AG08395 (cell line): ENCODE measurements around the gene EIF2A.
"Not testable (repeated sequence)": the region's sequence is repeated elsewhere in the genome, so short reads cannot be mapped to it uniquely, and the experiment has no call there.

Source experiments
- DNase-seq: peaks from one replicate; pipeline ENCODE4 v3.0.0; 2012; ENCODE audit warnings: mixed read lengths, low spot score

Gene EIF2A

GRCh38 chr3:150543531-150543930 lies 3.1 kb upstream of the EIF2A start:
- DNase-seq, result no peak

GRCh38 chr3:150544041-150544440 lies 2.5 kb upstream of the EIF2A start:
- peak; percentile 38 for DNase-seq

- DNase-seq, result no peak
Observed at GRCh38 chr3:150544726-150545125, 1.9 kb upstream of the EIF2A start.

- DNase-seq, result no peak
Observed at GRCh38 chr3:150545419-150546225, 965 bp upstream of the EIF2A start.

GRCh38 chr3:150547045-150547741 lies 606 bp downstream of the EIF2A start:
- no peak for DNase-seq

GRCh38 chr3:150555859-150556436 lies 9.4 kb downstream of the EIF2A start:
- DNase-seq, result no peak

GRCh38 chr3:150556792-150557191 lies 10.2 kb downstream of the EIF2A start:
- DNase-seq, result no peak

- DNase-seq, result no peak
Observed at GRCh38 chr3:150557725-150558124, 11.1 kb downstream of the EIF2A start.

GRCh38 chr3:150564243-150564642 lies 17.7 kb downstream of the EIF2A start:
- no peak for DNase-seq

GRCh38 chr3:150567328-150567727 lies 20.7 kb downstream of the EIF2A start:
- no peak for DNase-seq

- no peak for DNase-seq
Observed at GRCh38 chr3:150577855-150578254, 31.3 kb downstream of the EIF2A start.

- DNase-seq, result no peak
Observed at GRCh38 chr3:150581174-150581573, 34.6 kb downstream of the EIF2A start.

- no peak for DNase-seq
Observed at GRCh38 chr3:150582620-150583019, 36.0 kb downstream of the EIF2A start.

- no peak for DNase-seq
Observed at GRCh38 chr3:150583028-150583427, 36.4 kb downstream of the EIF2A start.

GRCh38 chr3:150588027-150588830 lies 41.6 kb downstream of the EIF2A start:
- DNase-seq, result no peak

GRCh38 chr3:150589759-150590158 lies 43.2 kb downstream of the EIF2A start:
- no peak for DNase-seq

GRCh38 chr3:150594150-150594549 lies 47.6 kb downstream of the EIF2A start:
- DNase-seq, result no peak

GRCh38 chr3:150597646-150598045 lies 51.1 kb downstream of the EIF2A start:
- DNase-seq, result no peak

GRCh38 chr3:150599611-150600297 lies 53.2 kb downstream of the EIF2A start:
- peak; percentile 32 for DNase-seq

- not testable (repeated sequence) for DNase-seq
Observed at GRCh38 chr3:150600647-150601530, 54.3 kb downstream of the EIF2A start.
